Stimulated activated CD4-positive, alpha-beta T cell treated with anti-CD3 and anti-CD28 coated beads, TNF-alpha, amount 100 ng/mL, for 24 hours (primary cell): ENCODE results near the gene MICU1.
"Not testable (repeated sequence)": the region's sequence is repeated elsewhere in the genome, so short reads cannot be mapped to it uniquely, and the experiment has no call there.

ENCODE experiments used
- DNase-seq, 3 experiments: peaks; one replicate each; pipeline ENCODE4 v3.0.0-alpha.2; 2020; ENCODE audit warnings: low read depth in 3 of 3

MICU1 gene

DNA sequence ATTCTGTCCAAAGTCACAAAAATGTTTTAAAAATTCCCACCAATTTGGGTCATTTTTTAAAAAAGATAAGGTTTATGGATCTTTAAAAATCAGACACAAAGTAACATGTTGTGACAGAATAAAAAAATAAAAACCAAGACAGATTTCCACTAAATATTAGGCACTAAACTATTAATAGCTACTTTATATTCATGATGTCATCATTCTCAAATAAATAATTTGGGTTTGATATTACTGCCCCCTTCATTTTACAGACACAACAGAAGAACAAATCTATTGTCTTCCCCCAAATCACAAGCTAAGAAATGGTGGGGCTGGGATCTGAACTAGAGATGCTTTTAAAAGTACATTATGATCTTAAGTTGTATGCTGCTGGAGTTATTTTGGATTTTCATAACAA lies 119.4 kb downstream of the MICU1 start:
- DNase-seq: no peak

- no peak for DNase-seq
Measured at GRCh38 chr10:72505435-72505834, 120.4 kb downstream of the MICU1 start.

DNA sequence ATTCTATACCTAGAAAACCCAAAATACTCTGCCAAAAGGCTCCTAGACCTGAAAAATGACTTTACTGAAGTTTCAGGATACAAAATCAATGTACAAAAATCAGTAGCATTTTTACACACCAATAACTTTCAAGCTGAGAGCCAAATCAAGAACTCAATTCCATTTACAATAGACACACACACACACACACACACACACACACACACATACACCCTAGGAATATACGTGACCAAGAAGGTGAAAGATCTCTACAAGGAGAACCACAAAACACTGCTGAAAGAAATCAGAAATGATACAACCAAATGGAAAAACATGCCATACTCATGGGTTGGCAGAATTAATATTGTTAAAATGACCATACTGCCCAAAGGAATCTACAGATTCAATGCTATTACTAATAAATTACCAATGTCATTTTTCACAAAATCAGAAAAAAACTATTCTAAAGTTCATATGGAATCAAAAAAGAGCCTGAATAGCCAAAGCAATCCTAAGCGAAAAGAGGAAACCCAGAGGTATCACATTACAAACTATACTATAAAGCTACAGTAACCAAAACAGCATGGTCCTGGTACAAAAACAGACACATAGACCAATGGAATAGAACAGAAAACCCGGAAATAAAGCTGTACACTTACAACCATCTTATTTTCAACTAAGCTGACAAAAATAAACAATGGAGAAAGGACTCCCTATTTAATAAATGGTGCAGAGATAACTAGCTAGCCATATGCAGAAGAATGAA lies 122.0 kb downstream of the MICU1 start:
- DNase-seq: no peak

GRCh38 chr10:72503241-72503640 lies 122.6 kb downstream of the MICU1 start:
- DNase-seq: no peak

GRCh38 chr10:72502581-72502980 lies 123.3 kb downstream of the MICU1 start:
- no peak for DNase-seq

DNA sequence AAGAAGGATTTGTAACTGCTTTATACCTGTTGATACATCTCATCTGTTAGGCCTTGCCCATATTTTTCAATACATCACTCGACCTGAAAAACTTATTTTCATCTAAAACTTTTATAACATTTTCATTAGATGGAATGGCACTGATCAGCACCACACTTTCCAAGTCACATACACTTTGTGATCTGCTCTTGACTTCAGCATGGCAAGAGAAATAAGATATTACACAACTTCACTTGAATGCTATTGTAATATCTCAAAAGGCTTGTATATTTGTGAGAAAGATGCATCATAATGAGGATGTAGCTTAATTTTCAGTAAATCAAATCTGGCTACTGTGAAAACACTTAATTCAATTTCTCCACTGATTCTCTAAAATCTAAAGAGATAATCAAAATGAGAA lies 126.2 kb downstream of the MICU1 start:
- no peak for DNase-seq

DNA sequence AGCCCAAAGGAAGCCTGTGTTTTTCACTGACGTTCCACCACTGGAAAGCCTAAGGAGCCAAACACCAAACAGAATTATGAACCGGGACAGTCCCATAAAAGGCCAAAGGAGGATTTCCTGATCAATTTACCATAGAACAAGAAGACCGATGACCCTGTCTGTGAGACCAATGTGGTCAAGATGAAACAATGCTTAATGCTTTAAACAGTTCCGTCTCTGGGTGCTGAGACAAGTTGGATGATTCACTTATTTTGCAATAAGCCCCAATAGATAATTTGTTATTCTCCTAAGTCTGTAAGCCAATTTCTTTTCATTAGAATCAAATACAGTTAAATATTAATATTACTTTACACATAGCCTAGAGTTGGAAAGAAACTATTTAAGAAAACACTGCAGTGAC lies 134.9 kb downstream of the MICU1 start:
- no peak for DNase-seq

- DNase-seq: no peak
Measured at GRCh38 chr10:72487521-72487920, 138.4 kb downstream of the MICU1 start.

- DNase-seq: no peak
Measured at GRCh38 chr10:72487116-72487515, 138.8 kb downstream of the MICU1 start.

GRCh38 chr10:72485701-72486100 lies 140.2 kb downstream of the MICU1 start:
- no peak for DNase-seq

DNA sequence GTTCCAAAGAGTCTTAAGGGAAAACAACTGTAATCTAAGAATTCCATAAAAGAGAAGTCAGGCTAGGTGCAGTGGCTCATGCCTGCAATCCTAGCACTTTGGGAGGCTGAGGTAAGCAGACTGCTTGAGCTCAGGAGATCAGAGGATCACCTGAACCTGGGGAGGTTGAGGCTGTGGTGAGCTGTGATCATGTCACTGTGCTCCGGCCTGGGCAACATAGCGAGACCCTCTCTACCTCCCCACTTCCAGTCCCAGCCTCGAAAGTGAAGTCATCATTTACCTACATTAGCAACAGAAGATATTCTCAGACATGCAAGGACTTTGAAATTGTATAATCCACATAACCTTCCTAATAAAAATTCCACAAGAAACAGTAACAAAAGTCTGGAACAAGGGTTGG lies 141.4 kb downstream of the MICU1 start:
- no peak for DNase-seq

DNA sequence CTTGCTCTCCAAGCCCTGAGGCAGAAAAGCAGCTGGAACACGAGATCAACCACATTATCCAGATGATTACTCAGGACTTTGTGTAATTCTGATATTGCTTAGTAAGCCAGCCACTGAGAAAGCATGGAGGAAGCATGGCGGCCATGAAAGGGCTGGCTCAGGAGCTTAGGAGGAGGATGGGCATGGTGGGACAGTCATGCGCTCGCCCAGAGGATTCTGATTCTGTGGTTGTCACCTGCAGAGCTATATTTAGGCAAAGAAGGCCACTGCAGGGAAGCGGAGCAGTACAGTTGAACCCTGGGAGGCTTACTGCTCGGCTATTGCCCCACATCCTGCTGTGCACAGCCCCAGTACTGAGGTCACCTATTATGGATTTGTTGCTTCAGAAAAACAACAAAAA lies 142.4 kb downstream of the MICU1 start:
- no peak for DNase-seq

- DNase-seq: no peak
Measured at GRCh38 chr10:72480861-72481260, 145.0 kb downstream of the MICU1 start.

- DNase-seq: no peak
Measured at GRCh38 chr10:72477463-72477862, 148.4 kb downstream of the MICU1 start.

- no peak for DNase-seq
Measured at GRCh38 chr10:72472306-72472705, 153.6 kb downstream of the MICU1 start.

DNA sequence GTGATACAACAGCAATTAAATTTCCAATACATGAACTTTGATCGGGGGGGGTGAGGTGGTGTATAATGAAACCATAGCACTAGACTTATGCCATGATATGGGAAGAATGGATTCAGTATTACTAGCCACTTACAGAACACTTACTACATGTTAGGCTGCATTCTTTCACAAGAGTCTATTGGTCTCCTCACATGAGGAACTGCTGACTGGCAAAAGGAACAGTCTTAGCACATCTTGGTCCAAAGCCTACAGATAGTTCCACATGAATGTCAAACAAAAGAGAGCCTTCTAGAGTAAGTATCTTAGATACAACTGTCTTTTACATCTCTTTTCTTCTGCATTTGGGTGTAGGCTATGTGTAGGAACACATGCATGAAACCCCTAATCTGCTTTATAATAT lies 155.2 kb downstream of the MICU1 start:
- DNase-seq: no peak

DNA sequence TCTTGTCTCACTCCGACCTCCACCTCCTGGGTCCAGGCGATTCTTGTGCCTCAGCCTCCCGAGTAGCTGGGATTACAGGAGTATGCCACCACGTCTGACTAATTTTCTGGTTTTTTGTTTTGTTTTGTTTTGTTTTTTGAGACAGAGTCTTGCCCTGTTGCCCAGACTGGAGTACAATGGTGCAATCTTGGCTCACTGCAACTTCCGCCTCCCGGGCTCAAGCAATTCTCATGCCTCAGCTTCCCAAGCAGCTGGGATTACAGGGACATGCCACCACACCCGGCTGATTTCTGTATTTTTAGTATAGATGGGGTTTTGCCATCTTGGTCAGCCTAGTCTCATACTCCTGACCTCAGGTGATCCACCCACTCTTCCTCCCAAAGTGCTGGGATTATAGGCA lies 158.8 kb downstream of the MICU1 start:
- not testable (repeated sequence) for DNase-seq

GRCh38 chr10:72466018-72466417 lies 159.9 kb downstream of the MICU1 start:
- DNase-seq: no peak

- no peak for DNase-seq
Measured at GRCh38 chr10:72464438-72464837, 161.4 kb downstream of the MICU1 start.

DNA sequence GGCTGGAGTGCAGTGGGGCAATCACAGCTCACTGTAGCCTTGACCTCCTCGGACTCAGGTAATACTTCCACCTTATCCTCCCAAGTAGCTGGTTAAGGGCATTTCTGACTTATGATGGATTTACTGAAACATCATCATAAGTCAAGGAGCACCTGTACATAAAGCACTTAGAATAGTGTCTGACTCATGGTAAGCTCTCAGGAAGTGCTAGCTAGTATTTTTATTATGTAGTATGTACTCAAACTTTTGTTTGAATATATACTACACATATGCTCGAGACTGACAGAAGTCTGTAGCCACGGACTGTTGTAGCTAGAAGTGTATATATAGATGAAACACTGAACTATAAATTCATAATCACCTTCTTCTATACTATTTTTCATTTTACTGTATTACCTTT lies 163.6 kb downstream of the MICU1 start:
- no peak for DNase-seq

DNA sequence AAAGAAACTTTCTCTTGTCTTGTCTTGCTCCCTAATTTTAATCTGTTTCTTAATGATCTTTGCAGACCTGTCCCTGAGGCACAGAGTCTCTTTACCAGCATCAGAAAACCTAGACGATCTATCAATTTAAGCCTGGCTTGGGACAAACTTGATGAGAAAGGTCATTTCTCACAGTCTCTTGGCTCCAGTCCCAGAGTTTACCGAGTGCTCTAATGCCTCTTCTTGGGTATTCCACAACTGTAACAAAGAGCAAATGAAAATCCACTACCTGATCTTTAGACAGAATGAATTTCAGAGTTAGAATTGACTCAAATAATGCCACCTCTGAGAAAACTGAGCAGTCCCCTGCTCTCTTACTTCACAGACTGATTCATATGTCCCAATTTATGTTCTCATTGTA lies 164.8 kb downstream of the MICU1 start:
- no peak for DNase-seq

GRCh38 chr10:72460284-72460876 lies 165.5 kb downstream of the MICU1 start:
- no peak for DNase-seq

DNA sequence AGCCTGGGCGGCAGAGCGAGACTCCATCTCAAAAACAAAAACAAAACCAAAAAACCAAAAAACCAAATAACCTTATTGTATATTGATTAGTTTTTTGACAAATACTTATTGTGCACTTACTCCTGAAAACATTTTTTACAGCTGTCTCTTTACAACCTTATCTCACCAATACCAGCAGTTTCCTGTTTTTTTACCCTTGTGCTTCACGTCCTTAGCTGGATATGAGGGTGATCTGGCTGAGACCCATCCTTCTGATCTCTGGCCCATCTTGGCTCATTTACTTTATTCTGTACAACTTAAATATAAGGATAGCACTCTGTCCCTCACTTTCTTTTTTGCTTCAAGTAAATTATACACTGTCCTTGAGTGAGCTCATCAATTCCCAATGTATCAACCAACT lies 166.6 kb downstream of the MICU1 start:
- no peak for DNase-seq
